Muscle of leg (tissue), 11 donors: Measurements from ENCODE around the gene TMC3. TPM values are rescaled to one million over a fixed set of nuclear protein-coding genes. Genes with fewer than 3 reads are reported as not detected.

Experiments used
- DNase-seq: peaks from one replicate; pipeline ENCODE4 v3.0.0; 2013
- H3K27ac ChIP-seq: one replicate; pipeline ENCODE4 v1.5.1; 2013; ENCODE audit warnings: mild to moderate bottlenecking, low read length, control low read depth
- H3K27me3 ChIP-seq: one replicate; pipeline ENCODE4 v1.6.1; 2013; ENCODE audit warnings: low read length; ENCODE audit not compliant: control insufficient read depth, insufficient read depth
- H3K36me3 ChIP-seq: one replicate; pipeline ENCODE4 v1.6.1; 2013; ENCODE audit warnings: low read length; ENCODE audit not compliant: control insufficient read depth, insufficient read depth
- H3K4me1 ChIP-seq: one replicate; pipeline ENCODE4 v1.6.1; 2013; ENCODE audit warnings: low read length; ENCODE audit not compliant: control insufficient read depth, insufficient read depth
- H3K4me3 ChIP-seq: one replicate; pipeline ENCODE4 v1.5.1; 2013; ENCODE audit warnings: low read length, control low read depth
- H3K9me3 ChIP-seq: replicated peaks from 2 replicates; pipeline ENCODE4 v1.6.1; 2013; ENCODE audit warnings: low read depth, low read length; ENCODE audit not compliant: control insufficient read depth
- WGBS: methylation state at CpG from one replicate; pipeline ENCODE4 v1.1.5; 2013; ENCODE audit warnings: missing lambda C conversion rate; ENCODE audit not compliant: insufficient coverage; 5-methylcytosine and 5-hydroxymethylcytosine counted together
- polyA plus RNA-seq, 8 donors: library from polyadenylated mRNA; unstranded; fragments of 120-200 nt; gene quantifications; one replicate each; pipeline versions ENCODE4 v1.2.1 to v1.2.3, GENCODE V29; 2013; ENCODE audit warnings: inconsistent platforms in 1 of 8, low replicate concordance in 1 of 8; ENCODE audit not compliant: insufficient read length in 8 of 8, insufficient read depth in 1 of 8
- total RNA-seq: library from RNA; stranded (reverse); fragments of 120-200 nt; gene quantifications from one replicate; pipeline ENCODE4 v1.2.4, GENCODE V29; 2013

TMC3 gene
- total and polyA plus RNA-seq, 9 donors: 0.04 to 0.25 (median 0.06) TPM; not detected in 2

DNA sequence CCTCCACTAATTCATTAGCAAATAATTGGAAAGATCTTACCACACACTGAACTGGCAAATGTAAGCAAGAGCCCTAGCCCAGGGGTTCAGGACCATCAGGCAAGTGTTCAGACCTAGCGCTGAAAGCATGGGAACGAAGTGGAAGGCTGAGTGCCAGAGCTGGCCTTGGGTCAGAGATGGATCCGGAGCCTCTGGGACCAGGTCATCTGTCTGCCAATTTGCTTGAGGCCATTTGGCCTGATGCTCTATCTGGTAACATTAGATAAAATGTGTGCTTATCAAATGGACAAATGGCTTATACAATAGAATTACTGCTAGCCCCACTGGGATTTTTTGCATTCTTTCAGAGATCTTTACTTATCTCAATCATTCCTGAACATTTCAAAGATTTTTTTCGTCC is 1.4 kb upstream of the TMC3 start:
- H3K36me3 ChIP-seq: no peaks in the 10 kb centered on the region
- peaks cover 2% of the 10 kb centered on the region for H3K4me1 ChIP-seq
- peak; percentile 24 for DNase-seq
- 40% methylated on average over 2 of the region's 4 CpGs for WGBS
- no peak overlapping the region for H3K4me3 ChIP-seq
- H3K27ac ChIP-seq: no peak overlapping the region
- H3K9me3 ChIP-seq: no peaks in the 10 kb centered on the region
- peaks cover 4% of the 10 kb centered on the region for H3K27me3 ChIP-seq

DNA sequence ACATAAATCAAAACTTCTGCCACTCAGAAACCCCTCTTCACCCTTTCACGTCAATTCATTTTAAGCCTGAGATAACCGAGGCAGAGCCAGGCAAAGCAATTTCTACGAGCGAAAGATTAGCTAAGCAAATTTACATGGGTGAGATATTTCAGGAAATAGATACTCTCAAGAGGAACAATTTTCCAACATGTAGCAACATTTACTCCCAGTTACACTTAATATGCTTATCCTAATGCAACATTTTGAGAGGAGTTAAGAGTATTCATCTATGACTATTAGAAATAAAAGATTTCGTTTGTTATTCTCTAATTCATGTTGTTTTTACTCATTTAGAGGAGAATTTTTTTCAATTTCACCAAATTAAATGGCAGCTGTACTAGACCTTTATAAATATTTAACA is 837 bp downstream of the TMC3 start:
- no peak overlapping the region for H3K27ac ChIP-seq
- DNase-seq: no peak
- WGBS: no CpG with 5 or more reads among the region's 5 CpGs
- H3K4me1 ChIP-seq: no peaks in the 10 kb centered on the region
- H3K27me3 ChIP-seq: peaks cover 4% of the 10 kb centered on the region
- H3K9me3 ChIP-seq: no peaks in the 10 kb centered on the region
- H3K36me3 ChIP-seq: no peaks in the 10 kb centered on the region
- no peak overlapping the region for H3K4me3 ChIP-seq

GRCh38 chr15:81372575-81372974 is 1.4 kb downstream of the TMC3 start:
- H3K4me3 ChIP-seq: no peak overlapping the region
- H3K4me1 ChIP-seq: no peaks in the 10 kb centered on the region
- H3K27me3 ChIP-seq: peaks cover 4% of the 10 kb centered on the region
- no CpG with 5 or more reads among the region's 3 CpGs for WGBS
- no peak overlapping the region for H3K27ac ChIP-seq
- H3K36me3 ChIP-seq: no peaks in the 10 kb centered on the region
- H3K9me3 ChIP-seq: no peaks in the 10 kb centered on the region
- no peak for DNase-seq

- no CpG with 5 or more reads among the region's 5 CpGs for WGBS
- H3K4me1 ChIP-seq: no peaks in the 10 kb centered on the region
- no peak overlapping the region for H3K27ac ChIP-seq
- no peaks in the 10 kb centered on the region for H3K27me3 ChIP-seq
- H3K9me3 ChIP-seq: no peaks in the 10 kb centered on the region
- DNase-seq: peak; percentile 87
- H3K36me3 ChIP-seq: no peaks in the 10 kb centered on the region
- no peak overlapping the region for H3K4me3 ChIP-seq
Observed at GRCh38 chr15:81363718-81364500, 10.1 kb downstream of the TMC3 start.

DNA sequence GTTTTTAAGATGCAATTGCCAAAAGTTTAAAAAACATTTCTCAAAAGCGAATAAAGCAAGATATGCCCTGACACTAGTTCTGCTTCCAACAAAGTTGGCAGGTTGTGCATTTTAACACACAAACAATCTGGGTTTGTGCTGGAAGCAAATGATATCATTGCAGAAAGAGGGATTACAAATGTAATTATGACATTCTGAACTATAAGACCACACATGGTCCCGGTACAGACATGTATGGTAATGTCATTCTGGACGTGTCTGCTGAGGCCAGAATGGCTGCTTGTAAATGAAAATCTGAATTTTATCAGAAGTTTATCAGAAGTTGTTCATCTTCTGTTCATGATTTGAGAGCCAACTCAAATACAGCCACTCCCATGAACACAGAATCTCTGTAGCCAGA is 10.7 kb downstream of the TMC3 start:
- DNase-seq: peak; percentile 81
- H3K27me3 ChIP-seq: no peaks in the 10 kb centered on the region
- no peaks in the 10 kb centered on the region for H3K9me3 ChIP-seq
- no CpG with 5 or more reads among the region's 3 CpGs for WGBS
- no peaks in the 10 kb centered on the region for H3K4me1 ChIP-seq
- no peak overlapping the region for H3K27ac ChIP-seq
- H3K36me3 ChIP-seq: no peaks in the 10 kb centered on the region
- H3K4me3 ChIP-seq: no peak overlapping the region

GRCh38 chr15:81362790-81363189 is 11.2 kb downstream of the TMC3 start:
- H3K4me3 ChIP-seq: no peak overlapping the region
- no peaks in the 10 kb centered on the region for H3K27me3 ChIP-seq
- H3K27ac ChIP-seq: no peak overlapping the region
- 84% methylated on average over 7 of the region's 11 CpGs for WGBS
- H3K36me3 ChIP-seq: no peaks in the 10 kb centered on the region
- no peaks in the 10 kb centered on the region for H3K9me3 ChIP-seq
- no peak for DNase-seq
- H3K4me1 ChIP-seq: no peaks in the 10 kb centered on the region

DNA sequence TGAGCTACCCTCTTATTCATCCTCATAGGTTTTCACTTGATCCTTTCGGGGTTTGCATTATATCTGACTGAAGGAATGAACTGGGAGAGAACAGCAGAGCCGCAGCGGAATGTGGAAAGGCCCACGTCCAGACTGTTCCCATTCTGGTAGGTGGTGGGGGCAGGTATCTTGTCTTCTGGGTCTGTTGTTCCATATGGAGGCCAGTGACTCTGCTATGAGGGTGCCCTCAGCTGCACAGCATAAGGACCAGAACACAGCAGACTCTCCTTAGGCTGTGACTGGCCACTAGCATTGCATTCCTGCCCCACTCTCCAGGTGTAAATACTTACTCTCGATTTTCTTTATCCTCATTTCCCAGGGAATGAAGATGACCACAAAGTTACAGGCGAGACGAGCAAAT is 12.1 kb downstream of the TMC3 start:
- Histone ChIP-seq H3K4me1 (no peaks in the 10 kb centered on the region), H3K36me3 (no peaks in the 10 kb centered on the region), H3K4me3 (no peak overlapping the region), H3K27ac (no peak overlapping the region), H3K27me3 (no peaks in the 10 kb centered on the region), H3K9me3 (no peaks in the 10 kb centered on the region)
- 83% methylated on average over 3 of the region's 7 CpGs for WGBS
- no peak for DNase-seq

- no peak for DNase-seq
- 92% methylated on average over 5 of the region's 5 CpGs for WGBS
- no peak overlapping the region for H3K4me3 ChIP-seq
- peaks cover 4% of the 10 kb centered on the region for H3K27me3 ChIP-seq
- H3K36me3 ChIP-seq: no peaks in the 10 kb centered on the region
- no peak overlapping the region for H3K27ac ChIP-seq
- H3K9me3 ChIP-seq: no peaks in the 10 kb centered on the region
- H3K4me1 ChIP-seq: no peaks in the 10 kb centered on the region
Observed at GRCh38 chr15:81360491-81360890, 13.5 kb downstream of the TMC3 start.

GRCh38 chr15:81358248-81358647 is 15.8 kb downstream of the TMC3 start:
- Histone ChIP-seq H3K36me3 (no peaks in the 10 kb centered on the region), H3K4me3 (no peak overlapping the region), H3K27ac (no peak overlapping the region), H3K4me1 (no peaks in the 10 kb centered on the region), H3K27me3 (peaks cover 4% of the 10 kb centered on the region), H3K9me3 (no peaks in the 10 kb centered on the region)
- WGBS: 77% methylated on average over 3 of the region's 6 CpGs
- DNase-seq: no peak

DNA sequence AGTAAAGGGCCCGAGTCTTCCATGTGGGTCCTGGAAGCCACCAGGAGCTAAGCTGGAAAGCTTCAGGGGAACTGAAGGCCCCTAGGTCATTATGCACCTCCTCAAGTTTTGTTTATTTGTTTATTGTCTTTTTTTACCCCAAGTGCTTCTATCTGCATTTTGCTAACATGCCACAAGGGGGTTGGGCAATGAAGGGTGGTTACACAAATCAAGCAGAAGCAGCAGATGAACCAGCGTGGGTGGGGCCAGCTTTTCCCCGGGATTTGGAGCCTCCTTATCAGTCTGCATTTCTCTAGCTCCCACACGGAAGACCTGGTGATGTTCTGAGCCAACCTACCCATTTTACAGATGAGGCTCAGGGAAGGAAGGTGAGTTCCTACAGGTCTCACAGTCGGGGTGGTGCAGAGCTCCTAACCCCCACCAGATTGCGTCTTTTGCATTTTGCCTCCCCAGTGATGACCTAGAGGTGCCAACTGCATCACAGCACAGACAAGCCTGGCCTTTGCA is 16.8 kb downstream of the TMC3 start:
- Histone ChIP-seq H3K27ac (no peak overlapping the region), H3K27me3 (peaks cover 4% of the 10 kb centered on the region), H3K36me3 (no peaks in the 10 kb centered on the region), H3K4me1 (no peaks in the 10 kb centered on the region), H3K4me3 (no peak overlapping the region), H3K9me3 (no peaks in the 10 kb centered on the region)
- WGBS: 100% methylated on average over 2 of the region's 6 CpGs
- no peak for DNase-seq
